ENCODE data around the gene CDC34.

The CDC34 gene, protein sequence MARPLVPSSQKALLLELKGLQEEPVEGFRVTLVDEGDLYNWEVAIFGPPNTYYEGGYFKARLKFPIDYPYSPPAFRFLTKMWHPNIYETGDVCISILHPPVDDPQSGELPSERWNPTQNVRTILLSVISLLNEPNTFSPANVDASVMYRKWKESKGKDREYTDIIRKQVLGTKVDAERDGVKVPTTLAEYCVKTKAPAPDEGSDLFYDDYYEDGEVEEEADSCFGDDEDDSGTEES

DNA sequence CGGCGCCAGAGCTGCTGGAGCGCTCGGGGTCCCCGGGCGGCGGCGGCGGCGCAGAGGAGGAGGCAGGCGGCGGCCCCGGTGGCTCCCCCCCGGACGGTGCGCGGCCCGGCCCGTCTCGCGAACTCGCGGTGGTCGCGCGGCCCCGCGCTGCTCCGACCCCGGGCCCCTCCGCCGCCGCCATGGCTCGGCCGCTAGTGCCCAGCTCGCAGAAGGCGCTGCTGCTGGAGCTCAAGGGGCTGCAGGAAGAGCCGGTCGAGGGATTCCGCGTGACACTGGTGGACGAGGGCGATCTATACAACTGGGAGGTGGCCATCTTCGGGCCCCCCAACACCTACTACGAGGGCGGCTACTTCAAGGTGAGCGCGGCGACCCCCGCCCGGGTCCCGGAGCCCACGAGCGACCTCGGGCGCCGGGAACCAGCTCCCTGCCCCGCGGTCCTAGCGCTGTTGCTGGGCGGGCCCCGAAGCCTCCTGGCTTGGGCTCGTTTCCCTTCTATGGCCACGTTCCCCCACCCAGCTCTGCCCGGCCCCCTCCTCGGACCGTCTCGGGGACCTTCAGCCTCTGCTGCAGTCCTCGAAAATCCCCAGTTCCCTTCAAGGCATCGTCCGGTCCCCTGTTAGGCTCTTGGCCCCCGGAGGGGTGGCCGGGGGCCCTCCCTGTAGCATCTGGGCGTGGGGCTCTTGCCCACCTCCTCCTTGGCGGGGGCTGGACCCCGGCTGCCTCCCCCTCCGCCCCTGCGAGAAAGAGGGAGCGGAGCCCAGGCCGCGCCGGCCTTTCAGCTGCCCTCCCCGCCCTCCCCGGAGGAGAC, at the start of gene CDC34:
TSS of gene CDC34 (plus strand) at position 8 of the 808 bp plus-strand sequence. CDS start at position 180, 172 bp downstream.
- DNase-seq: peak in 6 of 56 donors; percentile 35 to 54 (median 40)

DNA sequence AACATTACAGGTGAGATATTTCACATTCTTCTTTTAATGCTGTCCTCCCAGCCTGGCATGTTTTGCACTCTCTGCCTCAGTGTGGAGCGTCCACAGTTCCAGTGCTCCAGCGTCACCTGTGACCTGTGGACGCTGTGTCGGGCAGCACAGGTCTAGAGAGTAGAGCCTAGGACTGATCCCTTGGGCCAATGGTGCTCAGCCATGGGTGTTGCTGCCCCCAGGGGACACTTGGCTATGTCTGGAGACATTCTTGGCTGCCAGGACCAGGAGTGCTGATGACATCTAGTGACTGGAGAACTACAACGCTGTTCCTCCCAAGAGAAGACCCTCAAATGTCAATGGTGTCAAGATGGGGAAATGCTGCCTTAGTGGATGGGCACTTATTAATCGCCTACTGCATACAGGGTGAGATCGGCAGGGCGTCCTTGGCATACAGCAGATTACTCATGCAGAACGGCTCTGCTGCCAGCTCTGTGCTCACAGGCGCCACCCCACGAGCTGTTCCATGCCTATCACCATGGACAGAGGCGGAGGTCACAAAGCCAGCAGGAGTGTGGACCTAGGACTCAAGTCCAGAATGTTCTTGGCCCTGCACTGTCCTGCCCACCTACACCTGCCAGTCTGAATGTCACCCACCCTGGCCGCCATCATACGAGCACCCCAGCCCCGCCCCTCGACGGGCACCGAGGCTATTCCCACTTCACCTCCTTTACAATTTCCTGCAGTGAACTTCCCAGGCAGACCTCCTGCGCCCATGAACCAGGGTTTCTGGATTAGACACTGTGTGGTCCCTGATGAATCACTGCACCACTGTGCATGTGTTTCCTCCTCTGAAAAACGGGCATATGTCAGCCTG, 49.1 kb upstream of the CDC34 start:
- no peak for DNase-seq

DNA sequence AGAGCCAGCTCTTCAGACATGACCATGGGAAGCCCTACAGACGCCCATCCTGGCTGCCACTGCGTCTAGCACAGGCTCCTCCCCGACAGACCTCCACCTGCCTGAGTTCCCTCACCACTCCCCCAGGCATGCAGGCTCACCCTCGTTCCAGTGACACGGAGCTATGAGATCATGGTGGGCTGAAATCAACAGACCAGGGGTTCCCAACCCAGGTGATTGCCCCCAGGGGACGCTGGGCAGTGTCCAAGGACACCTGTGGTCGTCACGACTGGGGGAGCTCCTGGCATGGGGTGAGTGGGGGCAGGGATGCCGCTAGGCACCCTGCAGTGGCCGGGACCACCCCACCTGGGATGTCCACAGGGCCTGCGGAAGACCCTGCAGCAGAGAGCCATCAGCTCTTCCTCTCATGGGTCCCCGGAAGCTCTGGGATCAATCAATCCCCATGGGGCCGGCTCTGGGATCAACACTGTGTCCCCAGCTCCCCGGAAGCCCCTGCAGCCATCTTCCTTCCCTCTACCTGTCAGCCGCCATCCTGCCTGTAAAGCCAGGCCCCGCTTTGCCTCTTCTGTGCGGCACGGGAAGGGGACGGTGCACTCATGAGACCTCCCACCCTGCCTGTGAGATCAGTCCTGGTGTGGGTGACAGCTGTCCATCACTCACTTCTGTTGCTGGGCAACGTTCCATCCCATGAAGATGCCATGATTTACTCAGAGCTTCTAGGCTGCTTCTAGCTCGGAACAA, 48.1 kb upstream of the CDC34 start:
- DNase-seq: no peak

DNA sequence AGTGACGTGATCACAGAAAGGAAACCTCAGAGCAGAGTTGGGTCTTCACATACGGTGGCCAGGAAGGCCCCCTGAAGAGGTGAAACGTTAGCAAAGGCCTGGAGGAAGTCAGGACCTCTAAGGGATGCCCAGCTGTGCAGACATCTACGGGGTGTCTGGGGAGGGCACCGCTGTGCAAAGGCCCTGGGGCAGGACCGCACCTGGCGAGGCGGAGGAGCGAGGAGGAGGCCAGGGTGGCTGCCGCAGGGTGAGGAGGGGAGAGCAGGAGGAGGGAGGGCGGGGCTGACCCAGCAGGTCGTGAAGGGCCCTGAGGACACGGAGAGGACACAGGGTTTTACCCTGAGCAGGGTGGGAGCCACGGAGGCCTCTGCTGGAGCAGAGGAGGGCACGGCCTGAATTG, 47.1 kb upstream of the CDC34 start:
- no peak for DNase-seq

DNA sequence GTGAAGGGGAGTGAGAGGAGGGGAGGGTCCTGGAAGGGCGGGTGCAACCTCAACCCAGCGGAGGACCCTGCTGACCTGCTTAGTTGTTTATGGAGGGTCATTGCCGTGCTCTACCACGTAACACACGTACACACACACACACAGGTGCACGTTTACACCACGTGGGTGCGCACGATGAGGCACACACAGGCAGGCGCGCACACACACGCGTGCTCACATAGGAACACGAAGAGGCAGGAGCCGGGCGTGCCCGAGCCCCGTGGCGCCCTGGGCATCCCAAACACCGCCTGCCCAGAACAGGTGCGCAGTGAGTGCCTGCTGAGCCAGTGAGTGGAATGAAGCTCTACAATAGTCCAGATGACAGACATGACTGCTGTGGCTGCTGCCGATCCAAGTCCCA, 46.5 kb upstream of the CDC34 start:
- peak in 1 of 56 donors; percentile 16 for DNase-seq

DNA sequence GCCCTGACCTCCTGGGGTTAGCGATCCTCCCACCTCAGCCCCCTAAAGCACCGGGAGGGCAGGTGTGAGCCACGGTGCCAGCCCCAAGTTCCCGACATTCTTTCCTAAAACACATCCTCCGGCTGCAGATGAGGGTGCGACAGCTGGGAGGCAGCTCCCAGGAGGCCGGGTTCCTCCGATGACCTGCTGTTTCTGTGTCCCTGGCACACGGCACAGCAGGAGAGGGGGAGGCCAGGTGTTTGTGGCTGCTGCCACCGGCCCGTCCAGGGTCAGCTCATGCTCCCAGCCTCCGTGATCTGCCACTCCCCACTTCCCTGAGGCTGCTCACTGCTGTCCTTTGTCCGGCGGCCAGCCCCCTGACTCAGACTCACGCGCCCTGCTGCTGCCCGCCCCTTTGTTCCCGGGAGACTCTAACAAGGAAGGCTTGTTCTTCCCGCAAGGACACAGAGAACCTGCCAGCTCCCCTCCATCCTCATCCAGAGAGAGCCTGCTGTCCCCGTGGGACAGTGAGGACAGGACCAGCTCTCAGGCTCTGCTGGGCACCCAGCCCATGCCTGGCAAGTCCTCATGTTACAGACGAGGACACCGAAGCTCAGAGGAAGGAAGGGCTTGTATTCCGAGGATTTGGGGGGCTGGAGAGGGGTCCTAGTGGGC, 45.9 kb upstream of the CDC34 start:
- peak in 54 of 56 donors; percentile 26 to 98 (median 88) for DNase-seq

DNA sequence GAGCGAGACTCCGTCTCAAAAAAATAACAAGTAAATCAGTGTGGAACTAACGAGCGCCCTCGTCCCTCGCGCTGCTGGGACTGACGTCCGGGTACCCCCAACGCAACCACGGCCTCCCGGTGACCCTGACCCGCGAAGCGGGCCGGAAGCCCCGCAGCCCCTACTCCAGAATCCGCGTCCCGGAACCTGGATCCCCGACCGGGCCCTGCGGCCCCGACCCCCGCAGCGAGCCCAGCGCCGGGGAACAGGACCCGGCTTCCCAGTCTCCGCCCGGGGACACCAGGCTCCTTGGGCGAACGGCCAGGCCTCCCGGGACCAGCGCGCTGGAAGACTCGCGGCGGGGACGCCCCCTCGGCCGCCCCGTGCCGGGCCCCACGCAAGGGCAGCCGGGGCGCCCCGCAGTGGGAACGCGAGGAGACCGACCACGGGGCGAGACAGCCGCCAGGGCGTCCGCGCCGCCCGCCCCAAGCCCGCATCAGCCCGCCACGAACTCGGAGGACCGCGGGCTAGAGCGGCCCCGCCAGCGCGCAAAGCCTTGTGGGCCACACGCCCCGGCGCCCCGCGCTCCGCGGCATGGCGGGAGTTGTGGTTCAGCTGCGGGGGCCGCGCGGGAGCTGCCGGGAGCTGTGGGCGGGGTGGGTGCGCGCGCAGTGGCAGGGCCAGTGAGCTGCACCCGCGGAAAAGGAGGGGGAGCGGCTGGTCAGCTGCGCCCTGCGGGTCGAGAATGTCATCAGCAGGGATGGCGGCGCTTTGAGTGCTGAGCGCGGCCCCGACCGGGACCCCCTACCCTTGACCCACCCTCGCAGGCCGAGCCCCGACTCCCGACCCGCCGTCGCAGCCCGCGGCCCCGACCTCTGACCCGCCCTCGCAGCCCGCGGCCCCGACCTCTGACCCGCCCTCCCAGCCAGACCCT, 42.8 kb upstream of the CDC34 start:
- DNase-seq: peak; percentile 69 to 98 (median 88)

DNA sequence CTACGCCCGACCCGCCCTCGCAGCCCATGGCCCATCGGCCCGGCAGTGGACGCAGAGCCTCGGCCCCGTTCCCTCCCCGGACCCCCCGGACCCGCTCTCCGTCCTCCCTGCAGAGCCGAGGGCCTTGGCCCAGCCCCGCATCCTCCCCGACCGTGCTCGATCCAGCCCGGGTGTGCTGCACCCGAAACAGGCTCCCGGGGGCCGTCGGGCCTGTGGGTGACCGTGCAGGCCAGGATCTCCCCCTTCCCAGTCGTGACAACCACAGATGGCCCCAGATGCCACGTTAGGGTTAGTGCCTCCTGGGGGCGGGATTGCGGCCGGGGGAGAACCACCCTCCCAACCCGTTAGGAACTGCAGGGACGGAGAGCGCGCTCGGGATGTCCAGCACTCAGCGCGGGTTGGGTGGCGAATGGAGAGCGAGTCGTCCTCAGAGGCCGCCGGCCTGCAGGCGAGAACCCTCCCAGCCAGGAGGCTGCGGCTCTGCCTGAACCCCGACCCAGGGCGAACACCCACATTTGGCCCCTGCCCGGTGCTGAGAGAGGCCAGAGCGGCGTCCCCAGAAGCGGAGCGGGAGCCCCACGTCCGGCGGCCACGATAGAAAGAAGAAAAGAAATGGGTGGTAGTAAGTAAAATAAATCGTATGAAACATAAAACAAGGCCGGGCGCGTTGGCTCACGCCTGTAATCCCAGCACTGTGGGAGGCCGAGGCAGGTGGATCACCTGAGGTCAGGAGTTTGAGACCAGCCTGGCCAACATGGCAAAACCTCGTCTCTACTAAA, 42.0 kb upstream of the CDC34 start:
- peak in 24 of 56 donors; percentile 43 to 74 (median 58) for DNase-seq

DNA sequence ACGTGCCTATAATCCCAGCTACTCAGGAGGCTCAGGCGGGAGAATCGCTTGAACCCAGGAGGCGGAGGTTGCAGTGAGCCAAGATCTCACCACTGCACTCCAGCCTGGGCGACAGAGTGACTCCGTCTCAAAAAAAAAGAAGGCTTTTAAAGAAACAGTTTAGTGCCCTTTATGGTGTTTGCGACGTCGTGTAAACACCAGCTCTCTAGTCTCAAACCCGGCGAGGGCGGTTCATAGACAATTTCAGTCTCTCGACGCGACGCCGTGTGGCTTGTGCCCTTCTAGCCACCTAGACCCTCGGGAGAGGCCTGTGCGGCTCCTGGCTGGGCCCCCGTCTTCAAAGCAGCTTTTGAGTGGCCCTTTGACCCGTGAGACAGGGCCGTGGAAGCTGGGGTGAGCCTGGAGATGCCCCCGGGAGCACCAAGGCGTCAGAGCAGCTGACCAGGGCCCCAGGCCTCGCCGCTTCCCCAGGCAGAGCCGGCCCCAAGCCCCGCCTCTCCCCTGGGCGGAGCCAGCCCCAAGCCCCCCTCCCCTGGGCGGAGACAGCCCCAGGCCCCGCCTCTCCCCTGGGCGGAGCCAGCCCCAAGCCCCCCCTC, 40.3 kb upstream of the CDC34 start:
- DNase-seq: peak in 1 of 56 donors; percentile 18

DNA sequence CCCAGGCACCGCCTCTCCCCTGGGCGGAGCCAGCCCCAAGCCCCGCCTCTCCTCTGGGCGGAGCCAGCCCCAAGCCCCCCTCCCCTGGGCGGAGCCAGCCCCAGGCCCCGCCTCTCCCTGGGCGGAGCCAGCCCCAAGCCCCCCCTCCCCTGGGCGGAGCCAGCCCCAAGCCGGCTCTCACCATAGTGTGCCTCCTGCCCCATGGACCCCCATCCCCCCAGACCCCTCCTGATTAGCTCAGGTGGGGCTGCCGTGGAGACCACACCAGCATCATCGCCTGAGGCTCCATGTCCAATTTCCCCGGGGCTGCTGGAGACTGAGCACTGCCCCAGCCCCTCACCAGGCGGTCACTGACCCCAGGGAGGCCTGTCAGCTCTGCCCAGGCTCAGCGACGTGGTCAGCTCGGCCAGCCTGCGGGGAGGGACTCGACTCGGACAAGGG, 39.4 kb upstream of the CDC34 start:
- no peak for DNase-seq

DNA sequence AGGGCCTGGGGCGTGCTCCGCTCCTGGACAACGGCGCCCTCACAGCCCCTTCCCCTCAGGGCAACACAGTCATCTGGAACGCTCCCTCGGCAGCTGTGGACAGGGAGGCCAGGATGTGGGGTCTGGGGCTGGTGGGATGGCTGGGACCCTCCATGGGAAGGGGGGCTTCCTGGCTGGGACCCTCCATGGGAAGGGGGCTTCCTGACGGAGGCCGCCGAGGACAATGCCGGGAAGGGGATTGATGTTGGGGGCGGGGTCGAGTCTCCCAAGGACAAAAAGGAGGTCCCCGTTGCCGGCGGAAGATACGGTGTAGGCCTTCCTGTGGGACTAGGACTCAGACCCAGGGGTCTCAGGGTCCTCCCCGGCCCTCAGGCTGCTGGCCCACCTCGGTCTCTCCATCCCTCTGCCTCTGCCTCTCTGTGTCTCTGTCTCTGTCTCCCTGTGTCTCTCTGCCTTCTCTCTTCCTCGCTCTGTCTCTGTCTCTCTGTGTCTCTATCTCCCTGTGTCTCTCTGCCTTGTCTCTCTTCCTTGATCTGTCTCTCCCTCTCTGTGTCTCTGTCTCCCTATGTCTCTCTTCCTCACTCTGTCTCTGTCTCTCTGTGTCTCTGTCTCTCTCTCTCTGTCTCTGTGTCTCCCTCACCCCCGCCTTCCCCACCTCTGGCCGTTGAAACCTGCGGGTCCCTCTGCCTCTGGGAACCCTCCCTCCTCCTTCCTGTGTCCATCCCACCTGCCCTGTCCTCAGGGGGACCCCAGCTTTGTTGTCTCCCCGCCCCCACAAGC, 38.0 kb upstream of the CDC34 start:
- DNase-seq: no peak

DNA sequence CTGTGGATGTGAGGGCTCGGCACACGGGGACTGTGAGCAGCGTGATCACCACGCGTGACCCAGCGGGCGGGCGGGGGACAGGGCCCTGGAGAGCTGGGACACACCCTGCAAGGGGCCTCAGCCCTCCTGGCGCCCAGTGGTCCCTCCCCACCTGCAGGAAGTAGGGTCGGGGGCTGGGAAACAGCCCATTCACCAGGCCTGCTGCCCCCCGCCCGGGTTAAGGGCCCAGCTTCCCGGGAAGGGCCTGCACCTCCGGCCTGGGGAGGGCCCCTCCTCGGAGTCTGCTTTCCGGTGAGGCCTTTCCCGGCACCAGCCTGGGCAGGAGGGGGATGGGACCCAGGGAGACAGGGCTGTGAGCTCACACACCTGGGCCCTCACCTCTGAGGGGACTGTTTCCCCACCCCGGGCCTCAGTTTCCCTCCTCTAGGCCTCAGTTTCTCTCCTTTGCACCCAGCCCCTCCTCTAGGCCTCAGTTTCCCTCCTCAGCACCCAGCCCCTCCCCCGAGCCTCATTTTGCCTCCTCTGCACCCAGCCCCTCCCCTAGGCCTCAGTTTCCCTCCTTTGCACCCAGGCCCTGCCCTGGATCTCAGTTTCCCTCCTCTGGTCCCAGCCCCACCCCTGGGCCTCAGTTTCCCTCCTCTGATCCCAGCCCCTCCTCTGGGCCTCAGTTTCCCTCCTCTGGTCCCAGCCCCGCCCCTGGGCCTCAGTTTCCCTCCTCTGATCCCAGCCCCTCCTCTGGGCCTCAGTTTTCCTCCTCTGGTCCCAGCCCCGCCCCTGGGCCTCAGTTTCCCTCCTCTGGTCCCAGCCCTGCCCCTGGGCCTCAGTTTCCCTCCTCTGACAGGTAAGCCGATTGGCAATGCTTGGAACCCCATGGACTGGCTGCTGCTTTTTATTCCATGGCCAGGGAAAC, 37.1 kb upstream of the CDC34 start:
- no peak for DNase-seq

DNA sequence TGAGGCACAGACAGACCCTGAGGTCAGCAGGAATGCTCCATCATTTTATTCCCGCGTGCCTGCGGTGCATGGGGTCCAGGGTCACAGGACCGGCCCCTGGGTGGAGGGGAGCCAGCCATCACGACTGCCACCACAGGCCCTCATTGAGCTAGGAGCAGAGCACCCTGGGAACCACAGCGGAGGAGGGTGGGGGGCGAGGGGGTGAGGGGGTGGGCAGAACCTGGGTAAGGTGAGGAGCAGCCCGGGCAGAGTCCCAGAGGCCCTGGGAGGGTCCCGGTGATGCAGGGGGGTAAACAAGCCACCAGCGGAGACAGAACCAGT, 36.5 kb upstream of the CDC34 start:
- no peak for DNase-seq

DNA sequence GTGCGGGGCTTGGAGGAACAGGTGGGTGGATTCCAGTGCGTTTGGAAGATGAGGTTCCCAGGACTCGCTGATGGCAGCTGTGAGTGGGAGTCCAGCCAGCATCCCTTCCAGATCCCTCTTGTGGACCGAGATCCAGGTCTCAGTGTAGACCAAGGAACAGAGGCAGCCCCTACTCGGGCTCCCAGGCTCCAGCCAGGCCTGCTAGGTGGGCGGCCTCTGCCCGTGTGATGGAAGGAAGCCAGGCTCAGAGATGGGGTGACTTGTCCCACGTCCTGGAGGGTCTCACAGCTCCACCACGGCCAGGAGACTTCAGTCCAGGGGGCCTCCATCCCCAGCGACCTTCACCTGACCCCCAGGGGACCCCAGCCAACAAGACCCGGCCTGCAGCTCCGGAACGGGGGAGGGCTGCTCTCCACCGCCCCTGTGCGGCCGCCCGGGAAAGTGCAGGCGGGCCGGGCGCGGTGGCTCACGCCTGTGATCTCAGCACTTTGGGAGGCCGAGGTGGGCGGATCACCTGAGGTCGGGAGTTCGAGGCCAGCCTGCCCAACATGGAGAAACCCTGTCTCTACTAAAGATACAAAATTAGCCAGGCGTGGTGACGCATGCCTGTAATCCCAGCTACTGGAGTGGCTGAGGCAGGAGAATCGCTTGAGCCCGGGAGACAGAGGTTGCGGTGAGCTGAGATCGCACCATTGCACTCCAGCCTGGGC, 36.0 kb upstream of the CDC34 start:
- peak in 14 of 56 donors; percentile 8 to 60 (median 35) for DNase-seq

DNA sequence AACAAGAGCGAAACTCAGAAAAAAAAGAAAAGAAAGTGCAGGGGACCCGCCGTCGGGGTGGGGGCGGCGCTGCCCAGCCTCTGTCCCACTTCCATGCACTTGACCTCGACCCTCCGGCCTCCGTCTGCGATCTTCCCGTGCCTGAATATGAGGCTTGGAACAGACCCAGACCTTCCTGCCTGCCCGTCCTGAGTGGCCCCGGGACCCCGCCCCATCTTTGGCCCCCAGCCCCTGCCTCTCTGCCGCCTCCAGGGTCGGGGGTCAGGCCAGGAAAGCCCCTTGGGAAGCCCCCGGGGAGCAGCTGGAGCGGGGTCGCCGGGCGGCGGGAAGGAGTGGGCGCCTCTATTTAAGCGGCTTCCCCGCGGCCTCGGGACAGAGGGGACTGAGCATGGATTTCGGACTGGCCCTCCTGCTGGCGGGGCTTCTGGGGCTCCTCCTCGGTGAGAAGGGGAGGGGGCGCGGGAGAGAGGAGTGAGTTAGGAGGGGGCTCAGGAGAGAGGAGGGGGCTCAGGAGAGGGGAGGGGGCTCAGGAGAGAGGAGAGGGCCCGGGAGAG, 35.4 kb upstream of the CDC34 start, which contains the start of gene MADCAM1:
TSS of gene MADCAM1 (plus strand) at position 375 of the 554 bp plus-strand sequence. CDS start at position 389, 14 bp downstream.
- DNase-seq: peak in 1 of 56 donors; percentile 36

Data from amygdala (tissue), 56 donors.